PFSK-1 (cell line): ENCODE measurements around the gene RNF217.

Source experiments
- POLR2AphosphoS5 ChIP-seq: IDR thresholded peaks from 2 replicates; pipeline ENCODE4 v1.6.1; 2012; ENCODE audit warnings: low read depth, mild to moderate bottlenecking, control low read depth, low read length, moderate library complexity
- SIN3A ChIP-seq: IDR thresholded peaks from 2 replicates; pipeline ENCODE4 v1.6.1; 2012; ENCODE audit warnings: mild to moderate bottlenecking, low read length, moderate library complexity, borderline replicate concordance; ENCODE audit not compliant: insufficient read depth

- TF ChIP-seq POLR2AphosphoS5: no peak
- no peak for TF ChIP-seq SIN3A
Measured at GRCh38 chr6:125004198-125004597, 42.0 kb downstream of the RNF217 start.
